IMR-90 (cell line): Measurements from ENCODE around the gene UNC13B. TPM values are rescaled to one million over a fixed set of nuclear protein-coding genes. Genes with fewer than 3 reads are reported as not detected.

Experiments used
- ATAC-seq: fragments of 200-7000 bp; cut with Tn5 transposase; 2 replicates; pipeline ENCODE4 v1.9.1; 2020; ENCODE audit warnings: low read depth, mild to moderate bottlenecking, moderate library complexity
- BruUV-seq: library from RNA; stranded (reverse); fragments of 400-500 nt; replicated peaks from 2 replicates; lab custom pipeline; 2021; lab: Mats Ljungman, UMichigan
- CTCF ChIA-PET: fragments of 300-600 bp; formaldehyde crosslinking; extraction: SDS; loops from one replicate; lab custom pipeline; 2021; ENCODE audit warnings: antibody characterized with exemption; lab: Yijun Ruan, JAX
- POLR2A ChIA-PET: fragments of 300-600 bp; sonication (Branson Sonifier 250); formaldehyde crosslinking; loops from one replicate; lab custom pipeline; 2022; ENCODE audit warnings: antibody characterized with exemption; ENCODE audit not compliant: unreplicated experiment; lab: Charles Lee
- DNase-seq: peaks from one replicate; pipeline ENCODE4 v3.0.0; 2013
- H2AFZ ChIP-seq: replicated peaks from 2 replicates; pipeline ENCODE3; 2013; ENCODE audit warnings: low read length, mild to moderate bottlenecking; ENCODE audit not compliant: poor library complexity
- H2AK5ac ChIP-seq: 2 replicates; pipeline ENCODE4 v1.6.1; 2013; ENCODE audit warnings: low read depth, low read length, inconsistent platforms
- H2AK9ac ChIP-seq: replicated peaks from 2 replicates; pipeline ENCODE3; 2013; ENCODE audit warnings: mild to moderate bottlenecking, low read depth, low read length, moderate library complexity; ENCODE audit not compliant: poor library complexity
- H2BK120ac ChIP-seq: 2 replicates; pipeline ENCODE4 v1.6.1; 2013; ENCODE audit warnings: low read depth, low read length, inconsistent platforms
- H2BK15ac ChIP-seq: 3 replicates; pipeline ENCODE4 v1.6.1; 2013; ENCODE audit warnings: low read depth, low read length, inconsistent platforms
- H2BK20ac ChIP-seq: 2 replicates; pipeline ENCODE4 v1.6.1; 2013; ENCODE audit warnings: low read depth, mild to moderate bottlenecking, inconsistent platforms, low read length, moderate library complexity
- H2BK5ac ChIP-seq: 2 replicates; pipeline ENCODE4 v1.6.1; 2013; ENCODE audit warnings: mild to moderate bottlenecking, low read depth, low read length, inconsistent platforms; ENCODE audit not compliant: poor library complexity, severe bottlenecking
- H3K14ac ChIP-seq: replicated peaks from 2 replicates; pipeline ENCODE4 v1.6.1; 2013; ENCODE audit warnings: low read depth, low read length, inconsistent platforms
- H3K18ac ChIP-seq: 2 replicates; pipeline ENCODE4 v1.6.1; 2013; ENCODE audit warnings: low read depth, low read length, control low read depth
- H3K23ac ChIP-seq: 2 replicates; pipeline ENCODE4 v1.6.1; 2013; ENCODE audit warnings: low read depth, low read length, inconsistent platforms
- H3K27ac ChIP-seq: 2 replicates; pipeline ENCODE4 v1.5.1; 2013; ENCODE audit warnings: mild to moderate bottlenecking, control low read depth, low read length; ENCODE audit not compliant: insufficient read depth
- H3K27me3 ChIP-seq: 2 replicates; pipeline ENCODE4 v1.6.1; 2013; ENCODE audit warnings: low read length; ENCODE audit not compliant: control insufficient read depth, insufficient read depth
- H3K36me3 ChIP-seq: 2 replicates; pipeline ENCODE4 v1.6.1; 2013; ENCODE audit warnings: low read length, mixed read lengths; ENCODE audit not compliant: control insufficient read depth, insufficient read depth
- H3K4ac ChIP-seq: 2 replicates; pipeline ENCODE4 v1.6.1; 2013; ENCODE audit warnings: low read depth, low read length, inconsistent platforms
- H3K4me1 ChIP-seq: 2 replicates; pipeline ENCODE4 v1.6.1; 2013; ENCODE audit warnings: low read length, mixed read lengths; ENCODE audit not compliant: control insufficient read depth, insufficient read depth
- H3K4me2 ChIP-seq: 2 replicates; pipeline ENCODE4 v1.6.1; 2013; ENCODE audit warnings: low read depth, mild to moderate bottlenecking, control low read depth, low read length, moderate library complexity
- H3K4me3 ChIP-seq: 2 replicates; pipeline ENCODE4 v1.5.1; 2013; ENCODE audit warnings: low read depth, mild to moderate bottlenecking, control low read depth, low read length, moderate library complexity; ENCODE audit not compliant: insufficient read depth
- H3K56ac ChIP-seq: 2 replicates; pipeline ENCODE4 v1.6.1; 2013; ENCODE audit warnings: low read length, inconsistent platforms; ENCODE audit not compliant: insufficient read depth; ENCODE audit errors: extremely low read depth
- H3K79me1 ChIP-seq, 2 experiments: 2 replicates each; pipeline ENCODE4 v1.6.1; 2013; ENCODE audit warnings: low read length in 2 of 2, inconsistent platforms in 1 of 2, low read depth in 1 of 2
- H3K9ac ChIP-seq: 2 replicates; pipeline ENCODE4 v1.6.1; 2013; ENCODE audit warnings: low read depth, low read length, control low read depth
- H3K9me1 ChIP-seq: 2 replicates; pipeline ENCODE4 v1.6.1; 2013; ENCODE audit warnings: low read length, inconsistent platforms; ENCODE audit not compliant: insufficient read depth
- H3K9me3 ChIP-seq: 2 replicates; pipeline ENCODE4 v1.6.1; 2013; ENCODE audit warnings: low read length; ENCODE audit not compliant: control insufficient read depth, insufficient read depth
- H4K20me1 ChIP-seq: 2 replicates; pipeline ENCODE4 v1.6.1; 2013; ENCODE audit warnings: low read length, inconsistent platforms; ENCODE audit not compliant: insufficient read depth
- H4K5ac ChIP-seq: 2 replicates; pipeline ENCODE4 v1.6.1; 2013; ENCODE audit warnings: mild to moderate bottlenecking, low read depth, low read length, control low read depth
- H4K8ac ChIP-seq, 2 experiments: 2 replicates each; pipeline ENCODE4 v1.6.1; 2013; ENCODE audit warnings: low read depth in 2 of 2, low read length in 2 of 2, control low read depth in 1 of 2, inconsistent platforms in 1 of 2
- H4K91ac ChIP-seq: 2 replicates; pipeline ENCODE4 v1.6.1; 2013; ENCODE audit warnings: low read depth, low read length, inconsistent platforms; ENCODE audit not compliant: insufficient read depth
- BHLHE40 ChIP-seq: fragments of 150-350 bp; IDR thresholded peaks from 2 replicates; pipeline ENCODE4 v1.6.1; 2016; ENCODE audit warnings: mild to moderate bottlenecking, low read depth, low read length
- CHD1 ChIP-seq: IDR thresholded peaks from 2 replicates; pipeline ENCODE4 v1.6.1; 2012; ENCODE audit warnings: low read depth, low read length, improper control_type of control experiment
- RAD21 ChIP-seq: IDR thresholded peaks from 2 replicates; pipeline ENCODE4 v1.6.1; 2012; ENCODE audit warnings: low read length, improper control_type of control experiment
- RCOR1 ChIP-seq: IDR thresholded peaks from 2 replicates; pipeline ENCODE4 v1.6.1; 2012; ENCODE audit warnings: mild to moderate bottlenecking, low read length, improper control_type of control experiment; ENCODE audit not compliant: insufficient replicate concordance
- SMC3 ChIP-seq: fragments of 150-350 bp; IDR thresholded peaks from 2 replicates; pipeline ENCODE4 v1.6.1; 2016; ENCODE audit warnings: low read depth, mild to moderate bottlenecking, antibody characterized with exemption, low read length, moderate library complexity
- WGBS, 2 experiments: methylation state at CpG; one replicate each; pipeline versions ENCODE4 v1.1.5 to v1.1.7; 2013; ENCODE audit warnings: missing lambda C conversion rate in 2 of 2; ENCODE audit not compliant: insufficient read length in 1 of 2; ENCODE audit errors: extremely low coverage in 2 of 2; 5-methylcytosine and 5-hydroxymethylcytosine counted together
- dilution Hi-C: fragments of 300-500 bp; cut with HindIII; formaldehyde crosslinking; loops from one replicate; pipeline ENCODE4 v1.14.3; 2018; ENCODE audit warnings: low sequenced_read_pairs; ENCODE audit not compliant: unreplicated experiment
- in situ Hi-C: fragments of 300-500 bp; cut with MboI; formaldehyde crosslinking; loops from 3 replicates; pipeline ENCODE4 v1.14.3; 2019; ENCODE audit warnings: low sequenced_read_pairs, inconsistent platforms, mixed read lengths
- intact Hi-C: fragments of 100-400 bp; cut with micrococcal nuclease; formaldehyde crosslinking; loops from 2 replicates; pipeline ENCODE4 v1.10.0; 2022
- polyA plus RNA-seq, 3 experiments: library from polyadenylated mRNA; depleted of rRNA; stranded (reverse); fragments of >200 nt; gene quantifications; 2 replicates each; pipeline ENCODE4 v1.2.3, GENCODE V29; 2012; ENCODE audit warnings: low replicate concordance in 1 of 3
- total RNA-seq: library from RNA; depleted of rRNA; stranded (reverse); fragments of >200 nt; gene quantifications from 2 replicates; pipeline ENCODE4 v1.2.3, GENCODE V29; 2012

UNC13B gene
- total and polyA plus RNA-seq, 2 of the 4 experiments (the other 2 are of a cell fraction) = 7.5 to 14.3 TPM

DNA sequence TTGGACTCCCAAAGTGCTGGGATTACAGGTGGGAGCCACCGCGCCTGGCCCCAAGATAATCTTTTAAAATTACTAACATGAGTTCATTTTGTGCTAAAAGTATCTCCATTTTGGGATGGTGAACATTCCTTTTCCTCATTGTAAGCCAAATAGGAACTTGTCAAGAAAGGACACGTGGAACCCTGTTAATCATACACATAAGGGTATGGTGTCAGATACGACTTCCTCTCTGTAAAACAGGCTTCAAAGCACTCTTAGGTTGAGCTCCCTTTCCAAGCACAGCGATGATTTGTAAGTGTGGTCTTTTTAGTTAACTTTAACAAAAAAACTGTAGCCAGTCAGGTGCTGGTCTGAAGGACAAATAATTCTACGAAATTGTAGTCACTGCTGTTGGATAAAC lies 132.7 kb downstream of the UNC13B start:
- H3K4me3 ChIP-seq = no peak overlapping the region
- no peaks in the 10 kb centered on the region for H3K4me1 ChIP-seq
- H2BK120ac ChIP-seq = no peak overlapping the region
- H3K56ac ChIP-seq = no peak overlapping the region
- H3K79me1 ChIP-seq = no peaks in the 10 kb centered on the region; a peak in 1 of 4 replicates
- H3K4me2 ChIP-seq = no peak overlapping the region
- no peak overlapping the region for H2BK15ac ChIP-seq
- no peak overlapping the region for H4K5ac ChIP-seq
- no peak overlapping the region for H3K9ac ChIP-seq
- TF ChIP-seq BHLHE40 (no peak), CHD1 (no peak), RAD21 (no peak), SMC3 (no peak), RCOR1 (no peak)
- no peak overlapping the region for H2BK5ac ChIP-seq
- no peak overlapping the region for H2AK5ac ChIP-seq
- DNase-seq (no peak), ATAC-seq (no peak)
- H2AFZ ChIP-seq = no peak overlapping the region
- POLR2A ChIA-PET = no interaction called here
- no peak overlapping the region for H3K4ac ChIP-seq
- no peak overlapping the region for H4K8ac ChIP-seq
- H4K91ac ChIP-seq = no peak overlapping the region
- H2BK20ac ChIP-seq = no peak overlapping the region
- in situ Hi-C loops (no loop called here), intact Hi-C loops (no loop called here), dilution Hi-C loops (no loop called here)
- H3K27ac ChIP-seq = no peak overlapping the region
- no peak overlapping the region for H2AK9ac ChIP-seq
- no peaks in the 10 kb centered on the region for H3K27me3 ChIP-seq
- H4K20me1 ChIP-seq = no peaks in the 10 kb centered on the region
- no peak overlapping the region for H3K18ac ChIP-seq
- CTCF ChIA-PET = interaction anchor here (0.9 kb wide), 1 partner anchor 26 kb away, joined by 3 read pairs; no protein-coding TSS in a partner anchor
- H3K9me3 ChIP-seq = no peaks in the 10 kb centered on the region
- H3K9me1 ChIP-seq = no peaks in the 10 kb centered on the region
- no peak overlapping the region for H3K14ac ChIP-seq
- no peaks in the 10 kb centered on the region; the same call in 1 of the 2 replicates for H3K36me3 ChIP-seq
- WGBS, 2 experiments = no CpG with 5 or more reads among the region's 6 CpGs
- BruUV-seq = no TSS peak
- no peak overlapping the region for H3K23ac ChIP-seq
